ENCODE data around the gene RHCE.
"Not testable (repeated sequence)": the region's sequence is repeated elsewhere in the genome, so short reads cannot be mapped to it uniquely, and the experiment has no call there.

Gene RHCE

DNA sequence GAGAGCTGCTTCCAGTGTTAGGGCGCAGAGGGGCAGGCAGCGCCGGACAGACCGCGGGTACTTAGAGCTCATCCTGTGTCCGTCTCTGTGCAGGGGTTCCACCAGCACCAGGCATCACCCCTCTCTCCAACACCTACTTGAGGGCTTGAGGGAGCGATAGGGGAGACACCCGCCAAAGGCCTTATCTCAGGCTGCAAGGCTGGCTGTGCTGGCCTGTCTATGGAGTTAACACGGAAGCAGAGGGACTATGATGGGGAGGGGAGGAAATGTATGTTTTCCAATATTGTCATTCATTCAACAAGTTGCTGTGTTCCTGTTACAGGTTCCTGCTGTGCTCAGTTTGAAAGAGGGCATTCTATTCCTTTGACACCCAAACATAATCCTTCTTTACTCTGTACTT lies at the start of gene RHCE:
RHCE (minus strand) TSS at position 111 of the 400 bp plus-strand sequence; CDS start at position 72, 39 bp downstream.
- DNase-seq (ENCODE audit: low spot score) = not testable (repeated sequence)

DNA sequence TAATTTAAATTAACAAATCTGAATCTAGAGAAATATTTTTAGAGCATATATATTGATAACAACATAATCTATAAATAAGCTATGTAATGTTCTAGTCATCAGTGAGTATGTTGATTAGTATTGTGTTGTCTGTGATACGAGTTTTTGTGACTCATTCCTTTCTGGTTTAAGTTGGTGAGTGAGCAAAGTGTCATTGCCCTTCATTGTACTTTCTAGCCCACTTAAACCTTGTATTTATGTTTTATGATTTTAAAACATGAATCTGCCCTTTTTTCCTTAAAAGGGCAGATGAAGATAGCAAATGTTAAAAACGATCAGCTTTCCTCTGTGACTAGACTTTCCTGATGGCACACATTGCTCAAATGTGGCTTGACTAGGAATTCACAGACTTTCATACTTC lies 48.6 kb upstream of the RHCE start:
- DNase-seq (ENCODE audit: low spot score) = no peak

DNA sequence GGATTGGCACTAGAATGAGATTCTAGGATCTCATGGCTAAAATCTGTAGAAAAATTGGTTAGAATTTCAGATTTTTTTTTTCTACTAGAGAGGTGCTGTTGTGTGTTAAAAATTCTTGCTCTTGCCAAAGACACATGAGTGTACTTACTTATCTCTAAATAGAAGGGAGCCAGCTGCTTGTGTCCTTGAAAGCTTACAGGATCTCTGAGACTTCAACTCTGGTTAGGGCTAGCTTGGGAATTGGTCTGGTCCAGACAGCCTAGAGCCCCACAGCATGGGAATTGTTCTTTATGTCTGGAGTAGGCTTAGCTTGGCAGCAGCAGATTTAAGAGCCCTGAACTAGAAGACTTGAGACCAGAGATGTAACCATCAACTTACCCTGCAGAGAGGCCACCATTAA lies 47.4 kb upstream of the RHCE start:
- no peak for DNase-seq (ENCODE audit: low spot score)

DNA sequence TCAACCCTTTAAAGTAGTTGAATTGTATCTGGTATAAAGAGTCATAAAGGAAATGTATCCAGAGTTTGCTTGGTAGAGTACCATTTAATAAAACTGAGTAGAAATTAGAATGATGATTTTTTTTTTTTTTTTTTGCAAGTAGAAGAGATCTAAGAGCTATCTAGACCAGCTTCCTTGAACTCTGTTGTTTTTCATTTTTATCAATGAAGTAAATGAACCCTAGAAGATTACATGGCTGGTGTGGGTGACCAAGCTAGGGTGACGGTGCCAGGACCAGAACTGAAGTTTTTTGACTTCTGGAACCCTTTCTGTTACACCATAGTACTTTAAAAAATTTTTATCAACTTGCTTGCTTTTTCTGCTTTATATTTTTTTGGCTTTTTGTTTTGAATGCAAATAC lies 47.0 kb upstream of the RHCE start:
- DNase-seq (ENCODE audit: low spot score) = no peak

DNA sequence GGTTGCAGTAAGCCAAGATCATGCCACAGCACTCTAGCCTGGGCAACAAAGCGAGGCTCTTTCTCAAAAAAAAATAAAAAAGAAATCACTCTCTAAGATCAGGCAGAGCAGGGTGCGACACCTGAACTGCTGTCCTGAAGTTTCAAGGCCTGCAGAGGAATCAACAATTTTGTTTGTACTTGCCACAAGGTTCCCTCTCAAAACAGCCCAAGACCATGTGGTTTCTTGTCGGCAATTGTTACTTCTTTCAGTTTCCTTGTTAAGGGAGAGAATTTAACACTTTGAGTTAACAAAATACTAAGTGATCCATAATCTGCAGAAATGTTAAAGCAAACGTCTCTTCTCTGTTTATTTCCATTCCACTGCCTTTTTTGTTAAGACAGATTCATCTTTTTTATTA lies 46.6 kb upstream of the RHCE start:
- DNase-seq (ENCODE audit: low spot score) = no peak

DNA sequence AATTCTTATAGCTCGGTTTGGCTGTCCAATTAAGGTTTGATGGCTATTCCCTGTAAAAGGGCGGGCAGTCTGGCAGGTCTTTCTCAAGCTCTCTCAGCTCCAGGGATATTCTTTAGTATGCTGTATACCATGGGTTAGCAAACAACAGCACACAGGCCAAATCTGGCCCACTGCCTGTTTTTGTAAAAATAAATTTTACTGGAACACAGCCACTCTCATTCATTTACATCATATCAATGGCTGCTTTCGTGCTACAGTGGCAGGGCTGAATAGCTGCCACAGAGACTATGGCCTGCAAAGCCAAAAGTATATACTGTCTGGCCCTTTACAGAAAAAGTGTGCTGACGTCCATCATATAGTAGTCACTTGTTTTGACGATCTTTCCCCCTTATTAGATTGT lies 42.1 kb upstream of the RHCE start:
- no peak for DNase-seq (ENCODE audit: low spot score)

DNA sequence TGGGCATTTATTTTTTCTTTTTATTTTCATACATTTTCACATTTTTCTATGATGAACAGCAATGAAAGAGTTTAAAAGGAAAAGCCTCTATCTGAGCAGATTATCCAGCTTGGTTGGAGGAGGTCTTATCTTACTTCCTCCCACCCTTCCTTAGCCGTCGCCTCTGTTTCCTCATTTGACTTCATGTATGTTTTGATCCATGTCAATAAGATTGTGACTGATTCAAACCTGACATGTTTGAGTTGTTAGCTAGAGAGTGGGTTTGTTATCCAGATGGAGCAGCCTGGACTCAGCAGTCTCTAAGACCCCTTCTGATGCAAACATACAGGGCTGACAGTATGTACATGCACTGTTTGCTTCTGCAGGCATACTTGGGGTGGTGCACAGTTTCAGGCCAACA lies 41.2 kb upstream of the RHCE start:
- no peak for DNase-seq (ENCODE audit: low spot score)

DNA sequence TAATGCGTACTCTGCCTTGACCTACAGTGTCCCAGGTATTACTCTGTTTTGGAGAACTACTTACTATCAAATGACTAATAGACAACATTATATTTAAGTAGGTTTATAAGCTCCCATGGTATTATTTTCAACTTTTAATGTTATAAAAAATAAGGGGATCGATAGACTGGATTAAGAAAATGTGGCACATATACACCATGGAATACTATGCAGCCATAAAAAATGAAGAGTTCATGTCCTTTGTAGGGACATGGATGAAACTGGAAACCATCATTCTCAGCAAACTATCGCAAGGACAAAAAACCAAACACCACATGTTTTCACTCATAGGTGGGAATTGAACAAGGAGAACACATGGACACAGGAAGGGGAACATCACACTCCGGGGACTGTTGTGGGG lies 40.2 kb upstream of the RHCE start:
- not testable (repeated sequence) for DNase-seq (ENCODE audit: low spot score)

DNA sequence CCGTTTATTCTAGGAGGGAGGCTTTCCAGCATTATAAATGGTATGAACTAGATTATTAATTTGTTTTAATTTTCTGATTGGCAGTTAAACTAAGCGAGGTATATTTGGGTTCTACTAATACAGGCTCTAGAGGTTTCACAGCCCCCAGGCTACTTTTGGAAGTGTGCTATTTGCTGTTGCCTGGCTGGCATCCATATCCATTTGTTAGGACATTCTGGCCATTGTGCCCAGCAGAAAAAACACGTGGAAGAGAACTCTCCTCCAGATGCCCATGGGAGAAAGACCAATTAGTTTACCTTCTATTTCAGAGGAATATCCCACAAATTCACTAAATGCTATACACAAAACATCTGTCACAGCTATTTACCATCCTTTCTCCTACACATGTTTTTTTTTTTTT lies 39.4 kb upstream of the RHCE start:
- DNase-seq (ENCODE audit: low spot score) = no peak

DNA sequence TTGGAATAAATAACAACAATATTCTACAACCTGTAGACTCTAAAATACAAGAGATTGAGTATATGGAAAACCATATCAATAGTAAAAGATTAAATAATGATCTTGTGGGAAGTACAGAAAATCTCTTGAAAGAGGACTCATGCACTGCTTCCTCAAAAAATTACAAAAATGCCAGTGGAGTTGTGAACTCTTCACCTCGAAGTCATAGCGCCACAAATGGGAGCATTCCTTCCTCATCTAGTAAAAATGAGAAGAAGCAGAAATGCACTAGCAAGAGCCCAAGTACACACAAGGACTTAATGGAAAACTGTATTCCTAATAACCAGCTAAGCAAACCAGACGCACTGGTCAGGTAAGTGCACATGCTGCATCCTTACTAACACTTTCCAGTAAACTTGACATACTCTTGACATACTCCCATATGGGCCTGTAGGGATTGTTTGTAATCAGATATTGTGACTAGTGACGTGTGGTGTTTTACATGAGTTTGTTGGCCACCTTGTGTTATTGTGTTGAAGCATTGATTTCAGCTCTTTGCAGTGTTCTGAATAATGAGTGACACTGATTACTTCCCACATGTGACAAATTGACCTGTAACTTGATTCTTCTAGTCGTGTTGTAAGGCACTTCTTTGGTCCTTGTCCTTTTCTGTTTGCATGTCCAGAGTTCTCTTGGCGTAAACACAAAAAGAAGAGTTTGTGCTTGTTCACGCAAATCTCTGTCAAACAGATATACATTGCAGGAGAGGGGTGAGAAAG lies 38.1 kb upstream of the RHCE start:
- DNase-seq (ENCODE audit: low spot score) = no peak

DNA sequence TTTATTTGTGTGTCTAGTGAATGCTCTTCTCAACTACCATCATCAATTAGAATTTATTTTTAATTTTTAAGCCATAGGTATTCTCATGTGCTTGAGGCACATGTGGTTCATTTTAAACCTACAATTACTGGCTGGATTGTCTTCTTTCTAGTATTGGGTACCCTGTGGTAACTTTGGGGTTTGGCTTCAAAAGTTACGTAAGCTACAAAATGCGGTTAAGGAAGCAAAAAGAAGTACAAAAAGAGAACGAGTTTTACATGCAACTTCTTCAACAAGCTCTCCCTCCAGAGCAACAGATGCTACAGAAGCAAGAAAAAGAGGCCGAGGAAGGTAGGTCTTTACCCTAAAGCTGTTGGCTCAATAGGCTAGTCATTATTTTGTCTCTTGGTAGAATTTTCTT lies 35.9 kb upstream of the RHCE start:
- no peak for DNase-seq (ENCODE audit: low spot score)

DNA sequence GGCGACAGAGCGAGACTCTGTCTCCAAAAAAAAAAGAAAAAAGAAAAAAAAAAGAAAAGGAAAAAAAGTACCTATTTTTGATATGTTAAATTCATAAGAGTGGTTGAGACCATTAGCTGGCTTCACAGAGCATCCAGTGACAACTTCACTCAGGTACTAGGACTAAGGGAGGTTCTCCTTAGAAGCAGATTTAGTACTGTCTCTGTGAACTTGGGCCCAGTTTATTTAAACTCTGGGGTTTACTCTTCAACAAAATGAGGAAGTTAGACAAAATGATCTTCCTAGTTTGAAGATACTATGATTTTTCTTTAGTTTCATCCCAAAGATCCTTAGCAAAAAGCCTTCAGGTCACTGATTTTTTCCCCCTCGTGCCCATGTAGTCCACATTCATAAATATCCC lies 31.3 kb upstream of the RHCE start:
- DNase-seq (ENCODE audit: low spot score) = no peak

DNA sequence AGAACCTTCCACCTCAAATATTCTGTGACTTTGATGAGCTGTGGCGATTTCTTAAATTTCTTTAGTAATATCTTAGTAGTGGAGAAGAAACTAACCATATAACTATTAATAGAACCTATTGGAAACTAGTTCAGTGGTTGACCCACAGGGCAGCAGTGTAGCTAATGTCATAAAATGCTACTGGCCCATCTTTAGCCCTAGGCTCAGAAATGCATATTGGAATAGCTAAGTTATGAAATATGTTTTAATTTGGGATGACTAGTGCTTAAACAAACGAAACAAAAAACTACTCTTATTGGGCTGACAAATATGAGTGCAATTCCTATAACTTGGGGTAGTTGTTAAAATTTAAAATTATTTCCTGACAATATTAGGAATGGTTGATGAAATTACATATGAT lies 30.3 kb upstream of the RHCE start:
- DNase-seq (ENCODE audit: low spot score) = no peak

DNA sequence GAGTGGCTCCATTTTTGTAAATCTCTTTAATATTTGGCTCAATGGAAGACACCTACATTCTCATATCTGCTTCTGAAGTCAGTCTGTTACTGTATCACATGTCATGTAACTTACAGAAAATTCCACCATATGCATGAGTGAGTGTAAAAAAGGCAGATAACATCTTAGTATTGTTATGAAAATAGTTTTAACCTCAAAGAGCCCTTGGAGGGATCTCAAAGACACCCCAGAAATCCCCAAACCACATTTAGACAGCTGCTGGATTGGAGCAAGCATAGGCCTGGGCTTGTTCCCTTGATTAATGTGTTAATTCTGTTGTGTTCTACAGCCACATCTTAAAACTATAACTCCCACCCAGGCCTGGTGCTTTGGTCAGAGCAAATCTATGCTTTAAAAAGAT lies 26.9 kb upstream of the RHCE start:
- no peak for DNase-seq (ENCODE audit: low spot score)

DNA sequence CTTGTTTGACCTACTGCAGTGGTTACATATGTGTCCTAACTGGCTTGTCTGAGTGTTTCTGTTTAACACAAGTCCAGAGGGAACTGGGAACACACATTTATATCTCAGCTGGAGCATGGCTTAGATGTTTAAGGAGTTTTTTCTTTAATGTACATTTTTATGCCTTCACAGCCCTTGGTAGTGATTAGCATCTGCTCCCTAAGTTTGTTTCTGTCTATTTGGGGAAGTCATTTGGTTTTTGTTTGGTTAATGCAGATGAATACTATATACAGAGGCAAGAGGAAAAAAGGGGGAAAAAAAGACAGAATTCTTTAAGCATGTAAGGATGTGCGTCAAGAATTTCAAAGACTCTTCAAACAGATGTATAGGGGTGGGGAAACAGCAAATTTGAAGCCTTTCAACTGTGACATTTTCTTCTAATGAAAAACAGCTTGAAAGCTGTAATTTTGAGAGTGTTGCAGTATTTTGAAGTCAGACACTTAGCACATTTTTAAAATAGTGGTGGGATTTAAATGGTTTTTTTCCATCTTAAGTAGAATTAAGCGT lies 25.4 kb upstream of the RHCE start:
- DNase-seq (ENCODE audit: low spot score) = no peak

DNA sequence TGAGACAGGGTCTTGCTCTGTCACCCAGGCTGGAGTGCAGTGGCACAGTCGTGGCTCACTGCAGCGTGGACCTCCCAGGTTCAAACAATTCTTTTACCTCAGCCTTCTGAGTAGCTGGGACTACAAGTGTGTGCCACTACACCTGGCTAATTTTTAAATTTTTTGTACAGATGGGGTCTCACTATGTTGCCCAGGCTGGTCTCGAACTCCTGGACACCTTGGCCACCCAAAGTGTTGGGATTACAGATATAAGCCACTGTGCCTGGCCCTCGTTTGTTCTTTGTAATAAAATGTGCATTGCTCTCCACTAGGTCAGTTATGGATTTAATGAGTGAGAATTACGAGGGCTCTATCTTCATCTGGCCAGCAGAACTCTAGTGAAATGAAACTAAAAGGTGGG lies 24.0 kb upstream of the RHCE start:
- not testable (repeated sequence) for DNase-seq (ENCODE audit: low spot score)

DNA sequence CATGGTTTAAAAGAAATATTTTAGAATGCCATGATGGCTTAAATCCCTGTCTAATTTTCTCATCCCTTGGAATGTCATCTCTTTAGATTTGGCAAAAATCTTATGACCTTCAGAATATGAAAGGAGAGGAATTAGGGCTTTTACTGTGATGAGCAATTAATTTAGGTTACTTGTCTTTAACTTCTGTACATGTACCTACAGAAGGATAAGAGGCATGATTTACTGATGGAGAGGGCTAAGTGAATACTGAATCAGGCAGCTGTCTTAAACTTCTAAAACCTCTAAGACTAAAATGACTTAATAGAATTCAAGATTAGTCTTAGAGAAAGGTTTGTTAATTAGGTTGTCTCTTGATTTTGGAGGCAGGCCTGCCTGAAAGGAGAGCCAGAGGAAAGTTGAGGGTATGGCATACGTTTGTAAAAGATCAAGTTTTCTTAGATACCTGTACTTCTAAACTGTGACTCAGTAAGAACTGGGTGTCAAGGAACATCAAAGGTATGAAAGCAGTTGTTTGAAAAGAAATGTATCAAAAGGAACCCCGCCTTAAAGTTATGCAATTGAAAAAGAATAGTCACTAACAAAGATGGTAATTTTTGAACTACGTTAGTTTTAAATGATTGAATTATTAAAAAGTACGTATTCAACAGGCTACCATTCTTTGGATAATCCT lies 22.5 kb upstream of the RHCE start:
- no peak for DNase-seq (ENCODE audit: low spot score)

DNA sequence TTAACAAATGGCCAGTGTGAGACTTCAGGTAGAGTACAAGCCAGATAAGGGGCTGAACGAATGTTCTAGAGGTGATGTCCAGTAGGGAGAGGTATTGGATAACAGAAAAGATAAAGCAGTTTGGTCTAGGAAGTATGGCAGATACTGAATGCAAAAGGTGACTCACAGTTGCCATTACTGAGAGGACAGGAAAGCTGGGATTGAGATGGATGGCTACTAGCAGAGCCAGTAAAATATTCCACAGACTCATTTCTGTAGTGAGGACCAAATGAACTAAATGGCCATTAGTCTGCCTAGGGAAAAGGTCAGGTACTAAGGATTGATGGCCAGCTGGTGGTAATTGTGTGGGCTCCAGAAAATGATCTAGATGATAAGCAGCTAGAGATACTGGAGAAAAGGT lies 21.6 kb upstream of the RHCE start:
- DNase-seq (ENCODE audit: low spot score) = no peak

DNA sequence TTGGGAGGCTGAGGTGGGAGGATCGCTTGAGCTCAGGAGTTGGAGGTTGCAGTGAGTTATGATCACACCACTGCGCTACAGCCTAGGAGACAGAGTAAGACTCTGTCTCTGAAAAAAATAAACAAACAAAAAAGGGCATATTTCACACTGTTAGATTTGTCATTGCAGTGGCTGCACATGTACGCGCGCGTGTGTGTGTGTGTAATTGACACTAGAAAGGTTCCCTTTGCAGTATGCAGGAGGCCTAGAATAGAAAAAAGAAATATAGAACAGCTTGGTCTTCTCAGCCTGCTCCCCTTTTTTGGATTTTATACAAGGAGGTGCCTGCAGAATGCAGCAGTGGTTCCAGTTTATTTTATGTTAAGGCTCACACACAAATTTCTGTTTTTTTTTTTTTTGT lies 18.7 kb upstream of the RHCE start:
- DNase-seq (ENCODE audit: low spot score) = no peak

DNA sequence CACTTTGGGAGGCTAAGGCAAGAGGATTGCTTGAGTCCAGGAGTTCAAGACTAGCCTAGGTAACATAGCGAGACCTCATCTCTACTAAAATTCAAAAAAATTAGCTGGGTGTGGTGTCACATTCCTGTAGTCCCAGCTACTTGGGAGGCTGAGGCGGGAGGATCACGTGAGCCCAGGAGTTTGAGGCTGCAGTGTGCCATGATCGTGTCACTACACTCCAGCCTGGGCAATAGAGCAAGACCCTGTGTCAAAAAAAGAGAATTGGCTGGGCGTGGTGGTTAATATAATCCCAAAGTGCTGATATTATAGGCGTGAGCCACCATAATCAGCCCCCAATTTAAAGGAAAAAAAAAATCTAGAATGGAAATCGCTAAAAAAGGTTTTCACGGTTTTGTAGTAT lies 17.0 kb upstream of the RHCE start:
- DNase-seq (ENCODE audit: low spot score) = no peak

DNA sequence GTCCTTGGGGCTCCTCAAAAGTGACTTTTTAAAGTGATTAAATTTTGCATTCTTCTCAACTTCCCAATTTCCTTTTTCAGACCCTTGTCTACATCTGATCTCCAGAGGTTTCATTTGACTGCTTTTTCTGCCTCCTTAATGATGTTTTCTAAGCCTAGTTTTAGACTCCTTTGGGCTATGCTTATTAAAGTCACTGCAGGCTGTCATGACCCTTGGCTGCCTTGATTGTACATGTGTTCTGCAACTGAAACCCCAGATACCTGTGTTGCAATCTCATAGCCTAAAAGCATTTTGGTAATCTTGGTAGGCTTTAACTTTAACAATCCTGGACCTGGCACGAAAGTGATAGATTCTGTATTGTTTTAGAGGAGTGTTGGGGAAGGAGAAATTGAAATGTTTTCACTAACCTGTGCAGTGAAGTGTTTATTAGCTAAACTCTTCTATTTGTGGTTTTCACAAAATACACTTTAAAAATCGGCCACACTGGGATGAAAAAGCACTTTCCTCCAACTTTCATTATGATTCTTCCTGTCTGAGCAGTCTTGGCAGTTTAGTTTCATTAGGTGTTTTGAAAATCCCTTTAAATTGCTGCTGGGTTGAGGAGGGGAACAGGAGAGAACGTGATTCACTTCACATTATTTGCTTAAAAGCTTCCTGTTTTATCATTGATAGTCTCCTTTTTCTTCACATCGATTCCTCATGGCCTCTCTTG lies 14.9 kb upstream of the RHCE start:
- no peak for DNase-seq (ENCODE audit: low spot score)

DNA sequence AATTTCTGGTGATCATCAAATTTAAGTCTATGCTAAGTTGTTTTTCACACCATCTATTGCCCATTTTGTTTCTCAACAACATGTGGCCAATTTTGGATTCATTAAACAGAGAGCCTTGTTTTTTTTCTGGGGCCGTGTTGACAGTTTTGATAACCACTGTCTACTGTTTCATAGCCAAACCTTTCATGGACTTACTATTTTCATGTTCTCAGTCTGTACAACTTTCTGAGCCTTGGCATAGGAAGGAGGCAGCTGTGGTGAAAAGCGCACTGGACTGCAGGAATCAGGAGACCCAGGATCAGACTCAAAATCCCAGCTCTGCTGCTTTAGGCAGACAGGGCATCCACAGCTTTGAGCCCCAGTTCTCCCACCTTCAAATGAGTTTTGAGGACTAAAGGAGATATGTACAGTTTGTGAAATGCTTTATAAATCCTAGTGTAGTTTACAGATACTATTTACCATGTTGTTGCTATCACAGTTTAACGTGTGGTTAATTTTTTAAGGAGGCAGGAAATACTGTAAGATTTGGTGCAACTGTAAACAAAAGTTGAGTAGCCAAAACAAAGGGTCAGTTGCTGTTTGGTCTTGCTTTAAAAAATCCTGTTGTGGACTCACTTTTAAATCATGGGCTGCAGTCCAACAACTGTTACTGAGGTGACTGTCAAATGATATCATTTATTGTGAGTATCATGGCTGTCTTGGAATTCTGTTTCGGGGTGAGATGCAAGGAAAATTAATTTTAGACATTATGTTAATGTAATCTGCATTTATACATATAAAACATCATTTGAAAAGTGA lies 13.0 kb upstream of the RHCE start:
- no peak for DNase-seq (ENCODE audit: low spot score)

All from CD4-positive, alpha-beta T cell treated with Interleukin-2 at 100 ng/mL for 4 hours (primary cell).